ENCODE data around the gene IL25. TPM values are rescaled to one million over a fixed set of nuclear protein-coding genes. Genes with fewer than 3 reads are reported as not detected.
"Not testable (repeated sequence)": the region's sequence is repeated elsewhere in the genome, so short reads cannot be mapped to it uniquely, and the experiment has no call there.

The IL25 gene
- total RNA-seq, 1 experiment from 2014 or later: not detected

- DNase-seq (ENCODE audit: low read depth): no peak
Observed at GRCh38 chr14:23375527-23376251, 3.1 kb downstream of the IL25 start.

- DNase-seq (ENCODE audit: low read depth): no peak
Observed at GRCh38 chr14:23376482-23377197, 4.0 kb downstream of the IL25 start, which contains the start of gene CMTM5. Gene CMTM5, plus strand, starts transcription at chr14:23377046. Its CDS starts 206 bp downstream, at chr14:23377252.

- no peak for DNase-seq (ENCODE audit: low read depth)
Observed at GRCh38 chr14:23377198-23377550, 4.6 kb downstream of the IL25 start.

- DNase-seq (ENCODE audit: low read depth): no peak
Observed at GRCh38 chr14:23377573-23378563, 5.3 kb downstream of the IL25 start.

GRCh38 chr14:23378612-23379220, 6.1 kb downstream of the IL25 start:
- no peak for DNase-seq (ENCODE audit: low read depth)

GRCh38 chr14:23379366-23380196, 7.0 kb downstream of the IL25 start:
- peak; percentile 25 for DNase-seq (ENCODE audit: low read depth)

GRCh38 chr14:23380197-23380914, 7.7 kb downstream of the IL25 start:
- DNase-seq (ENCODE audit: low read depth): no peak

GRCh38 chr14:23380976-23381375, 8.4 kb downstream of the IL25 start:
- no peak for DNase-seq (ENCODE audit: low read depth)

GRCh38 chr14:23381871-23382270, 9.3 kb downstream of the IL25 start:
- DNase-seq (ENCODE audit: low read depth): no peak

GRCh38 chr14:23382276-23382675, 9.7 kb downstream of the IL25 start:
- DNase-seq (ENCODE audit: low read depth): no peak

GRCh38 chr14:23382731-23383440, 10.3 kb downstream of the IL25 start:
- DNase-seq (ENCODE audit: low read depth): no peak

- no peak for DNase-seq (ENCODE audit: low read depth)
Observed at GRCh38 chr14:23384364-23385080, 11.9 kb downstream of the IL25 start.

- no peak for DNase-seq (ENCODE audit: low read depth)
Observed at GRCh38 chr14:23385244-23385641, 12.6 kb downstream of the IL25 start.

GRCh38 chr14:23385642-23386265, 13.1 kb downstream of the IL25 start:
- DNase-seq (ENCODE audit: low read depth): no peak

GRCh38 chr14:23386266-23386657, 13.7 kb downstream of the IL25 start:
- not testable (repeated sequence) for DNase-seq (ENCODE audit: low read depth)

- DNase-seq (ENCODE audit: low read depth): no peak
Observed at GRCh38 chr14:23386999-23387398, 14.4 kb downstream of the IL25 start.

GRCh38 chr14:23387916-23388882, 15.6 kb downstream of the IL25 start:
- DNase-seq (ENCODE audit: low read depth): no peak

Measured in M059J (cell line).